ENCODE measurements around the gene ERICH6B.

Gene ERICH6B

DNA sequence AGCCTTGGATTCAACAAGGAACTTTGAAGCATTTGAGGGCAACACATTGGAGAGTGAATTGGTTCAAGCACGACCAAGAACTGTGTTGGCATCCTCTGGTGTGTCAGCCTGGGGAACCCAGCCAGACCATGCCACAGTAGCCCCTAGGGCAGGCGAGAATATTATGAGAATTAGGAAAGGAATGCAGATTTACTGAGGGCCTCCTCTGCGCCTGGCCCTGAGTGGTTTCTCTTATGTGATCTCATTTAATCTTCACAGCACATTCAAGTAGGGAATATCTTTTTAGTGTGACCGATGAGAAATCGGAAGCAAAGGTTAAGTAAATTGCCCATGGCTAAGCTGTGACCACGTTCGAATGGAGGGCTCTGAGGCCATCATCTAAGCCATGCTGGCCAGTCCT lies 15.3 kb upstream of the ERICH6B start:
- no peak overlapping the region for H3K4me3 ChIP-seq (replicated peaks; ENCODE audit: low read depth, low read length)
- no peak for DNase-seq (ENCODE audit: extremely low read depth, low read depth)
- TF ChIP-seq, protein P1, sequence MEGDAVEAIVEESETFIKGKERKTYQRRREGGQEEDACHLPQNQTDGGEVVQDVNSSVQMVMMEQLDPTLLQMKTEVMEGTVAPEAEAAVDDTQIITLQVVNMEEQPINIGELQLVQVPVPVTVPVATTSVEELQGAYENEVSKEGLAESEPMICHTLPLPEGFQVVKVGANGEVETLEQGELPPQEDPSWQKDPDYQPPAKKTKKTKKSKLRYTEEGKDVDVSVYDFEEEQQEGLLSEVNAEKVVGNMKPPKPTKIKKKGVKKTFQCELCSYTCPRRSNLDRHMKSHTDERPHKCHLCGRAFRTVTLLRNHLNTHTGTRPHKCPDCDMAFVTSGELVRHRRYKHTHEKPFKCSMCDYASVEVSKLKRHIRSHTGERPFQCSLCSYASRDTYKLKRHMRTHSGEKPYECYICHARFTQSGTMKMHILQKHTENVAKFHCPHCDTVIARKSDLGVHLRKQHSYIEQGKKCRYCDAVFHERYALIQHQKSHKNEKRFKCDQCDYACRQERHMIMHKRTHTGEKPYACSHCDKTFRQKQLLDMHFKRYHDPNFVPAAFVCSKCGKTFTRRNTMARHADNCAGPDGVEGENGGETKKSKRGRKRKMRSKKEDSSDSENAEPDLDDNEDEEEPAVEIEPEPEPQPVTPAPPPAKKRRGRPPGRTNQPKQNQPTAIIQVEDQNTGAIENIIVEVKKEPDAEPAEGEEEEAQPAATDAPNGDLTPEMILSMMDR (IDR thresholded peaks at IDR 0.05; ENCODE audit: low read depth, low read length, missing control alignments), result no peak

DNA sequence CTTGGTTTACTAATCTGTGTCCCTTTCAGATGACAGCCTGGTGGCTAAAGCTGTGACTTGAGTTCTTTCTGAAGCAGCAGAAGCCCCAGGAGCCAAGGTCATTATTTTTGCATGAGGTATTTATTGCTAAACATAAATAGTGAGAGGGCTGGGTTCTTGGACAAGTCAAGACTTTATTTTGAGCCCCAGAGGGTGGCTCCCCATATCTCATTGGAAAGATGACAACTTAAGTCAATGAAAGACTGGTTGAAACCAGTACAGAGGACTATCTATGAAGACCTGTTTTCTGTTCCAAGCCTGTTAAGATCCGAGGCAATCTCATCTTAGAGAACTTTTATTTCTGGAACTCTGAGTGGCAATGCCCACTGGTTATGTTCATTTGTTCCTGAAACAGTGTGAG lies 14.4 kb upstream of the ERICH6B start:
- TF ChIP-seq, protein P1 (IDR thresholded peaks at IDR 0.05; ENCODE audit: low read depth, low read length, missing control alignments), result no peak
- H3K4me3 ChIP-seq (replicated peaks; ENCODE audit: low read depth, low read length), result no peak overlapping the region
- DNase-seq (ENCODE audit: extremely low read depth, low read depth), result no peak

DNA sequence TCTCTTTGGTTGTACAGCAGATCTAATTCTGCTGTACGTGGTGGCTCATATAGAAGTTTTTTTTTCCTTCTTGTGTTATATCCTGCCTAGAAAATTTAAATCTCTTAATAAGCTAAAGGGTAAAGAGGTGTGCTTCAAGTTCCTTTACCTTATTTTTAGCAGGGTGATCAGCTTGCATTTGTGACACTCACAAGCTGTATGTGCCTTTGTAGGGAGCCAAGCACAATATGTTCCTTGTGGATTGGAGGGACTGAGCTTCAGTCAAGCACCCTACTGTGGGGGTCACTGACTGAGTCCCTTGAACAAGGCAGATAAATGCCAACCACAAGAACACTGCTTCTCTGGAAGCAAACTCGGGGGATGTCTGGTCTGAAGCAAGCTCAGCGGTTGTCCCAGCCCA lies 12.6 kb upstream of the ERICH6B start:
- H3K4me3 ChIP-seq (replicated peaks; ENCODE audit: low read depth, low read length), result no peak overlapping the region
- TF ChIP-seq, protein P1 (IDR thresholded peaks at IDR 0.05; ENCODE audit: low read depth, low read length, missing control alignments), result no peak
- no peak for DNase-seq (ENCODE audit: extremely low read depth, low read depth)

DNA sequence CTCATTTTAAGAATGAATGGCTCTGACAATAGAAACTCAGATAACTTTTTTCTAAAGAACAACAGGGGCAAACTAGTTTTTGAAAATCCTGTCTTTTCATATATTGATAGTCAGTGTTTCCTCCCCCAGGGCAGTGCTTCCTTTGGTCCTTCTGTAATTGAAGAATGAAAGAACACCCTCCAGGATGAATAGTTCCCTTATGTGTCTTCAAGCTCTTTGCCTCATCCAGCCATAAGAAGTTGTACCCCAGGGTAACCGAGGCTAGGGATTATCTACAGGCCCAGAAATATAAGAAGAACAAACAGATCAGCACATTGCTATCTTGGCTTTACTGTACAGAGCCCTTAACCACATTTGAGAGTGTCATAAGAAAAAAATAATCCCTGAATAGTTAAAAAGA lies 12.1 kb upstream of the ERICH6B start:
- TF ChIP-seq, protein P1 (IDR thresholded peaks at IDR 0.05; ENCODE audit: low read depth, low read length, missing control alignments), result no peak
- no peak overlapping the region for H3K4me3 ChIP-seq (replicated peaks; ENCODE audit: low read depth, low read length)
- DNase-seq (ENCODE audit: extremely low read depth, low read depth), result no peak

DNA sequence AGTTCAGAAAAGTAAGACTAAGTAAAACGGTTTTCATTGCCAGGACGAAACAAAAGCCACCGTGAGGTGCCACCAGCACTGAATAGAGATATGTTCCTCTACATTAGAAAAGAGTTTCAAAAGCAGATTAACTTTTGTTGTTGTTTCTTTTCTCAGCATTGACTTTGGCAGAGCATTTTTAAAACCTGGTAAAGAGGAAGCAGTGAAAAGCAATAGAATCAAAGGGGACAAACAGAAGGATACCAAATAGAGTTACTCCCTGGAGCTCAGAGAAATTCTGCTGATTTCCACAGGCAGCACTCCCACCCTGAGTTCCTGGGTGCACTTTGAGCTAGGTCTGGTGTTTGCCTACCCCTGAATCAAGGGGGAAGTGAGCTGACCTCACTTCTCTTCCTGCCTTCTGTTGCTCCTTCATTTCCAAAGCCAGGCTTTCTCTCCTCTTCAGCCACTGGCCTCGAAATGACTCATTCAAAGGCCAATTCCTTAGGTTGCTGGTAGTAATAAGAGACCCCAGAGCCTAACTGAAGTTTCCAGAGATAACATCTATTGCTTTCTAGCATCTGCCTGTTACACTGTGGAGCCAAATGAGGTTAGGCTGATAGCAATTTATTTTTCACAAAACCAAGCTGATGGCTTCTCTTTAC lies 11.3 kb upstream of the ERICH6B start:
- TF ChIP-seq, protein P1 (IDR thresholded peaks at IDR 0.05; ENCODE audit: low read depth, low read length, missing control alignments), result no peak
- no peak overlapping the region for H3K4me3 ChIP-seq (replicated peaks; ENCODE audit: low read depth, low read length)
- no peak for DNase-seq (ENCODE audit: extremely low read depth, low read depth)

DNA sequence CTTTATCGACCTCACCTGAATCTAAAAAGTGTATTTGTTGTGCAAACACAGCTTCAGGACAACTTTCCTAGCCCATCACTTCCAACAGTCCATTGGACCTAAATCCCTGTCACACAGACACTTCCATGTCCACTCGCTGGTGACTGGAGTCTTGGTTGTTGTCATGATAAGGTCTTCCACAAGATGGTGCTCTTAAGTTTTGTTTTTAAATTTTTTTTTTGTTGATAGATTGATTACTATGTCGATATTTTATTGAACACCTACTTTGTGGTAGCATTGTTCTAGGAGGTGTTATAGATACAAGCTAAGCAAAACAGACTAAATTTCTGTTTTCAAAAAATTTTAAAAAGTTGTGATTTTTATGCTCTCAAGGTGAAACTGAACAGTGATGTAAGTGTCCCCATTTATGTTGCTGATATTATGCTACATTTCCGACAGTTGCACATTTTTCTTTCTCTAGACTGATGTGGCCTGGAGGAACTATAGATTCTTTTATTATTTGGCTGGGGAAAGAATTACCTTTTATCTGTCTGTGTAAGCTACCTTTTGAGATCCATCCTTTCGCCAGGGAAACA lies 8.1 kb upstream of the ERICH6B start:
- DNase-seq (ENCODE audit: extremely low read depth, low read depth), result no peak
- TF ChIP-seq, protein P1 (IDR thresholded peaks at IDR 0.05; ENCODE audit: low read depth, low read length, missing control alignments), result peak; percentile 44
- H3K4me3 ChIP-seq (replicated peaks; ENCODE audit: low read depth, low read length), result no peak overlapping the region

DNA sequence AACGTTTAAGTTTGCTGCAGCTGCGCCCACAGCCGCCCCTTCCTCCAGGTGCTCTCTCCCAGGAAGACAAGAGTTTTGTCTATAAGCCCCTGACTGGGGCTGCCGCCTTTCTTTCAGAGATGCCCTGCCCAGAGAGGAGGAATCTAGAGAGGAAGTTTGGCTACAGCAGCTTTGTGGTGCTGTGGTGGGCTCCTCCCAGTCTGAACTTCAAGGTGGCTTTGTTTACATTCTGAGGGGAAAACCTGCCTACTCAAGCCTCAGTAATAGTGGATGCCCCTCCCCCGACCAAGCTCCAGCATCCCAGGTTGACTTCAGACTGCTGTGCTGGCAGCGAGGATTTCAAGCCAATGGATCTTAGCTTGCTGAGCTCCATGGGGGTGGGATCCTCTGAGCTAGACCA lies 6.4 kb upstream of the ERICH6B start:
- no peak for DNase-seq (ENCODE audit: extremely low read depth, low read depth)
- TF ChIP-seq, protein P1 (IDR thresholded peaks at IDR 0.05; ENCODE audit: low read depth, low read length, missing control alignments), result no peak

More for the DNA sequence above, 6.4 kb upstream of the ERICH6B start:
- no peak overlapping the region for H3K4me3 ChIP-seq (replicated peaks; ENCODE audit: low read depth, low read length)
